HCT116 (cell line): ENCODE measurements around the gene BEX3. TPM values are rescaled to one million over a fixed set of nuclear protein-coding genes. Genes with fewer than 3 reads are reported as not detected.

ENCODE experiments used
- ATAC-seq: fragments of 200-7000 bp; cut with Tn5 transposase; 2 replicates; pipeline ENCODE4 v1.9.1; 2020; ENCODE audit warnings: mild to moderate bottlenecking, moderate library complexity
- BruUV-seq: library from RNA; stranded (reverse); fragments of 400-500 nt; replicated peaks from 2 replicates; lab custom pipeline; 2021; lab: Mats Ljungman, UMichigan
- CTCF ChIA-PET: fragments of 300-600 bp; sonication (Branson Sonifier 250); formaldehyde crosslinking; loops from one replicate; lab custom pipeline; 2021; ENCODE audit warnings: antibody characterized with exemption; lab: Charles Lee
- POLR2A ChIA-PET: fragments of 300-600, 350-600 bp; sonication (Branson Sonifier 250); formaldehyde crosslinking; loops from one replicate; lab custom pipeline; 2021; ENCODE audit warnings: antibody characterized with exemption; lab: Charles Lee
- RAD21 ChIA-PET, 2 experiments: fragments of 300-600 bp; sonication (Branson Sonifier 250); formaldehyde crosslinking; loops; one replicate each; lab custom pipeline; 2023; ENCODE audit warnings: low total read pairs in 2 of 2; ENCODE audit not compliant: uncharacterized antibody in 2 of 2, unreplicated experiment in 2 of 2, low non-redundant PET in 1 of 2; lab: Charles Lee
- DNase-seq: peaks from one replicate; pipeline ENCODE4 v3.0.0-alpha.2; 2010; ENCODE audit warnings: low read depth, low spot score
- H2AFZ ChIP-seq: fragments of 200-600 bp; shearing (Covaris generic), sonication (generic); 2 replicates; pipeline ENCODE4 v1.6.1; 2017; ENCODE audit warnings: low read depth, mixed run types, mixed read lengths, antibody characterized with exemption, low read length; ENCODE audit not compliant: poor library complexity, severe bottlenecking
- H3K27ac ChIP-seq: 2 replicates; pipeline ENCODE4 v1.5.1; 2012; ENCODE audit warnings: low read depth, low read length
- H3K27me3 ChIP-seq: fragments of 200-600 bp; sonication (generic); 2 replicates; pipeline ENCODE4 v1.6.1; 2016; ENCODE audit warnings: mixed run types, low read length, mixed read lengths; ENCODE audit not compliant: insufficient read depth
- H3K36me3 ChIP-seq, 2 experiments: fragments of 200-500 bp in 1 of 2; fragments of 200-600 bp in 1 of 2; sonication (Bioruptor generic) in 1 of 2; sonication (generic) in 1 of 2; 2 replicates each; pipeline versions ENCODE4 v1.5.1 to v1.6.1; 2014 to 2016; ENCODE audit warnings: low read length in 2 of 2, inconsistent platforms in 1 of 2, mixed read lengths in 1 of 2, mixed run types in 1 of 2; ENCODE audit not compliant: insufficient read depth in 2 of 2, control insufficient read depth in 1 of 2
- H3K4me1 ChIP-seq, 2 experiments: fragments of 200-600 bp in 1 of 2; sonication (generic) in 1 of 2; 2 replicates each; pipeline versions ENCODE4 v1.5.1 to v1.6.1; 2012 to 2017; ENCODE audit warnings: low read length in 2 of 2, inconsistent platforms in 1 of 2, mild to moderate bottlenecking in 1 of 2, mixed read lengths in 1 of 2, mixed run types in 1 of 2, moderate library complexity in 1 of 2; ENCODE audit not compliant: insufficient read depth in 2 of 2, control insufficient read depth in 1 of 2
- H3K4me2 ChIP-seq: fragments of 200-600 bp; sonication (generic); 2 replicates; pipeline ENCODE4 v1.6.1; 2017; ENCODE audit warnings: mixed run types, low read length, mixed read lengths
- H3K4me3 ChIP-seq, 2 experiments: fragments of 200-600 bp in 1 of 2; sonication (generic) in 1 of 2; replicated peaks in 1 of 2; 2 replicates each; pipeline ENCODE4 v1.5.1; 2011 to 2016; ENCODE audit warnings: low read length in 2 of 2, control low read depth in 1 of 2, low read depth in 1 of 2, mild to moderate bottlenecking in 1 of 2, mixed read lengths in 1 of 2, mixed run types in 1 of 2
- H3K79me2 ChIP-seq: fragments of 200-600 bp; sonication (generic); 2 replicates; pipeline ENCODE4 v1.6.1; 2017; ENCODE audit warnings: mild to moderate bottlenecking, mixed run types, low read length, moderate library complexity, mixed read lengths; ENCODE audit not compliant: insufficient read depth
- H3K9ac ChIP-seq: fragments of 200-600 bp; sonication (generic); 2 replicates; pipeline ENCODE4 v1.6.1; 2016; ENCODE audit warnings: low read length, mixed read lengths
- H3K9me2 ChIP-seq: fragments of 200-600 bp; sonication (generic), shearing (Covaris generic); 2 replicates; pipeline ENCODE4 v1.6.1; 2017; ENCODE audit warnings: mixed run types, mild to moderate bottlenecking, moderate library complexity; ENCODE audit not compliant: insufficient read depth
- H3K9me3 ChIP-seq, 2 experiments: fragments of 200-500 bp in 1 of 2; fragments of 200-600 bp in 1 of 2; sonication (Bioruptor generic) in 1 of 2; sonication (generic) in 1 of 2; 2 replicates each; pipeline ENCODE4 v1.6.1; 2014 to 2017; ENCODE audit warnings: low read length in 2 of 2, mixed read lengths in 2 of 2, inconsistent platforms in 1 of 2, low read depth in 1 of 2, mild to moderate bottlenecking in 1 of 2, mixed run types in 1 of 2, moderate library complexity in 1 of 2; ENCODE audit not compliant: control insufficient read depth in 1 of 2, insufficient read depth in 1 of 2
- H4K20me1 ChIP-seq: fragments of 200-600 bp; sonication (generic), shearing (Covaris generic); 2 replicates; pipeline ENCODE4 v1.6.1; 2017; ENCODE audit warnings: mixed run types, mild to moderate bottlenecking, moderate library complexity; ENCODE audit not compliant: insufficient read depth
- ELF1 ChIP-seq: IDR thresholded peaks from 2 replicates; pipeline ENCODE4 v1.6.1; 2012; ENCODE audit warnings: low read depth, borderline replicate concordance
- EZH2phosphoT487 ChIP-seq: fragments of 200-600 bp; IDR thresholded peaks from 2 replicates; pipeline ENCODE4 v1.6.1; 2018; ENCODE audit warnings: antibody characterized with exemption, borderline replicate concordance
- FOSL1 ChIP-seq: IDR thresholded peaks from 2 replicates; pipeline ENCODE4 v1.6.1; 2012; ENCODE audit warnings: low read depth
- JUND ChIP-seq: IDR thresholded peaks from 2 replicates; pipeline ENCODE4 v1.6.1; 2012
- POLR2A ChIP-seq: IDR thresholded peaks from 2 replicates; pipeline ENCODE4 v1.7.0; 2011; ENCODE audit warnings: borderline replicate concordance; ENCODE audit not compliant: insufficient read depth, insufficient read length; ENCODE audit errors: extremely low read depth
- POLR2AphosphoS5 ChIP-seq: IDR thresholded peaks from 2 replicates; pipeline ENCODE4 v1.6.1; 2011; ENCODE audit warnings: mild to moderate bottlenecking, low read depth, low read length, moderate library complexity
- RAD21 ChIP-seq: IDR thresholded peaks from 2 replicates; pipeline ENCODE4 v1.6.1; 2012; ENCODE audit warnings: low read depth, mild to moderate bottlenecking
- SIN3A ChIP-seq: IDR thresholded peaks from 2 replicates; pipeline ENCODE4 v1.6.1; 2012; ENCODE audit warnings: low read depth
- SP1 ChIP-seq: IDR thresholded peaks from 2 replicates; pipeline ENCODE4 v1.6.1; 2012; ENCODE audit warnings: low read depth
- SRF ChIP-seq: IDR thresholded peaks from 2 replicates; pipeline ENCODE4 v1.6.1; 2012; ENCODE audit warnings: low read depth
- TCF7L2 ChIP-seq: IDR thresholded peaks from 2 replicates; pipeline ENCODE4 v1.7.0; 2011; ENCODE audit warnings: borderline replicate concordance, inconsistent platforms; ENCODE audit not compliant: insufficient read depth, insufficient read length; ENCODE audit errors: extremely low read depth
- YY1 ChIP-seq: IDR thresholded peaks from 2 replicates; pipeline ENCODE4 v1.6.1; 2011; ENCODE audit warnings: low read length, low read depth, moderate library complexity, mild to moderate bottlenecking; ENCODE audit not compliant: insufficient replicate concordance; ENCODE audit errors: extremely low read depth
- ZNF274 ChIP-seq: fragments of 200-500 bp; sonication (Bioruptor generic); IDR thresholded peaks from 2 replicates; pipeline ENCODE4 v1.6.1; 2014; ENCODE audit warnings: mild to moderate bottlenecking, low read depth, low read length, inconsistent platforms
- intact Hi-C: fragments of 100-400 bp; cut with micrococcal nuclease; formaldehyde crosslinking; loops from 2 replicates; pipeline ENCODE4 v1.10.0; 2022
- total RNA-seq: library from RNA; stranded (reverse); gene quantifications from one replicate; pipeline ENCODE4 v1.2.1, GENCODE V29; 2021; ENCODE audit not compliant: unreplicated experiment
- TF ChIP-seq, protein P1 (sequence below): IDR thresholded peaks from 2 replicates; pipeline ENCODE4 v1.6.1; 2012

Gene BEX3
- total RNA-seq, 1 experiment from 2014 or later: 86.2 TPM

DNA sequence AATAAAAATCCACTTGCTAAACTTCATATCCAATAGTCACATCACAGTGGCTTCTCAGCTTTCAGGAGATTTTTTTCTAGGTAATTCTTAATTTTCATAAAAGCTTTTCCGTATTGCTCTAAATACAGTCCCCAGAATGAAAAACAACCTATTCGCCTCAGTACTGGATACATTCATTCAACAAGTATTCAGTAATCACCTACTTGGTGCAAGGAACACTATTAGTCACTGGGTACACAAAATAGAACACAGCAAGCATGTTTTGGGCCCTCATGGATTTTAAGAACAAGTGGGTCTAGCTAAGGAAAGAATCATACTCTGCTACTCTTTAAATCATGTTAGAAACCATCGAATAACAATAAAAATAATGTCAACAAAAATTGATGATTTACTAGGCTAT is 2.8 kb upstream of the BEX3 start:
- Histone ChIP-seq H2AFZ (no peak overlapping the region), H3K9ac (no peak overlapping the region), H3K9me3 (no peaks in the 10 kb centered on the region), H3K36me3 (no peaks in the 10 kb centered on the region), H3K4me1 (peaks cover 2 to 16% of the 10 kb centered on the region in 2 experiments; a peak in 2 of 4 replicates), H3K27me3 (no peaks in the 10 kb centered on the region), H3K4me2 (no peak overlapping the region), H3K27ac (no peak overlapping the region), H3K9me2 (no peaks in the 10 kb centered on the region), H3K79me2 (peaks cover 9% of the 10 kb centered on the region), H3K4me3 (no peak overlapping the region), H4K20me1 (no peaks in the 10 kb centered on the region)
- intact Hi-C loops: no loop called here
- no TSS peak for BruUV-seq
- ChIA-PET POLR2A (no interaction called here), CTCF (no interaction called here), RAD21 (no interaction called here)
- no peak for DNase-seq
- ATAC-seq: no peak
- TF ChIP-seq TCF7L2 (no peak), EZH2phosphoT487 (no peak), JUND (no peak), SP1 (no peak), POLR2A (no peak), SRF (no peak), YY1 (no peak), POLR2AphosphoS5 (no peak), RAD21 (no peak), ZNF274 (no peak), SIN3A (no peak)
- TF ChIP-seq, protein P1, sequence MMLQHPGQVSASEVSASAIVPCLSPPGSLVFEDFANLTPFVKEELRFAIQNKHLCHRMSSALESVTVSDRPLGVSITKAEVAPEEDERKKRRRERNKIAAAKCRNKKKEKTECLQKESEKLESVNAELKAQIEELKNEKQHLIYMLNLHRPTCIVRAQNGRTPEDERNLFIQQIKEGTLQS: no peak

DNA sequence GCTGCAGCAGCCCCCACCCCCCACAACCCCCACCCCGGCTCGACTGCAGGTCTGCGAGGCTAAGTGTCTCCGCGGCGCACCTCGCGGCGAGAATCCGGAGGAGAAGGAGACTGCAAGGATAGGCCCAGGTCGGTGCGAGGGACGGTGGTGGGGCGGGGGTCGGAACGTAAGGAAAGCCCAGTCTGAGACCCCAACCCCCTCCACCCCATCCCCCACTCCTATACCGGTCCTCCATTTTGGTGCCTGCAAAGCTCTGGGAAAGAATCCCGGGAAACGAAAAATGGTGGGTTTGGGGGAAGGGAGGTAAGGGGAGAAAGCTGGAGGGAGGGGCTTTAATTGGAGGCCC is 614 bp downstream of the BEX3 start:
- no TSS peak for BruUV-seq
- CTCF ChIA-PET: no interaction called here

More for the DNA sequence above, 614 bp downstream of the BEX3 start:
- Histone ChIP-seq H3K9me3 (no peaks in the 10 kb centered on the region), H3K36me3 (no peaks in the 10 kb centered on the region), H3K9me2 (no peaks in the 10 kb centered on the region), H3K9ac (peak overlapping the region; percentile 79), H3K79me2 (peaks cover 9% of the 10 kb centered on the region), H3K4me3 (peak overlapping the region; percentile 62 to 64), H2AFZ (no peak overlapping the region), H3K27me3 (no peaks in the 10 kb centered on the region), H3K4me2 (peak overlapping the region; percentile 79), H3K27ac (peak overlapping the region; percentile 42), H3K4me1 (peaks cover 2 to 16% of the 10 kb centered on the region in 2 experiments; a peak in 2 of 4 replicates), H4K20me1 (no peaks in the 10 kb centered on the region)
- DNase-seq: no peak
- ChIA-PET RAD21 (interaction anchor here in 1 of 2 experiments (0.6 kb wide), 1 partner anchor 123 kb away, joined by 5 read pairs; no protein-coding TSS in a partner anchor), POLR2A (no interaction called here)
- peak; percentile 52 for ATAC-seq
- no peak for TF ChIP-seq JUND
- TF ChIP-seq FOSL1: no peak
- peak; percentile 87 for TF ChIP-seq YY1
- no peak for TF ChIP-seq ELF1
- no peak for TF ChIP-seq RAD21
- intact Hi-C loops: no loop called here
